ENCODE measurements around the gene MGME1.

The MGME1 gene

GRCh38 chr20:17968366-17969277 is at the start of gene MGME1, which contains the start of gene SNX5:
Gene MGME1 (plus strand): TSS chr20:17969018. CDS start chr20:17969860, 842 bp downstream.
Gene SNX5 (minus strand): TSS chr20:17968794. CDS start chr20:17968425, 369 bp downstream.
- DNase-seq: peak; percentile 100

- no peak for DNase-seq
Measured at GRCh38 chr20:17919149-17919548, 49.7 kb upstream of the MGME1 start.

GRCh38 chr20:17921774-17922173 is 47.0 kb upstream of the MGME1 start:
- no peak for DNase-seq

GRCh38 chr20:17925141-17925939 is 43.5 kb upstream of the MGME1 start:
- no peak for DNase-seq

- no peak for DNase-seq
Measured at GRCh38 chr20:17925940-17926300, 42.9 kb upstream of the MGME1 start.

GRCh38 chr20:17928211-17928611 is 40.6 kb upstream of the MGME1 start:
- no peak for DNase-seq

GRCh38 chr20:17928633-17929311 is 40.0 kb upstream of the MGME1 start:
- no peak for DNase-seq

- DNase-seq: no peak
Measured at GRCh38 chr20:17931513-17931912, 37.3 kb upstream of the MGME1 start.

- DNase-seq: no peak
Measured at GRCh38 chr20:17932396-17932795, 36.4 kb upstream of the MGME1 start.

GRCh38 chr20:17933121-17933520 is 35.7 kb upstream of the MGME1 start:
- DNase-seq: no peak

- no peak for DNase-seq
Measured at GRCh38 chr20:17933711-17934110, 35.1 kb upstream of the MGME1 start.

GRCh38 chr20:17934141-17934862 is 34.5 kb upstream of the MGME1 start:
- no peak for DNase-seq

- DNase-seq: no peak
Measured at GRCh38 chr20:17935186-17935585, 33.6 kb upstream of the MGME1 start.

GRCh38 chr20:17935761-17936160 is 33.1 kb upstream of the MGME1 start:
- no peak for DNase-seq

- no peak for DNase-seq
Measured at GRCh38 chr20:17936286-17936760, 32.5 kb upstream of the MGME1 start.

- DNase-seq: peak; percentile 48
Measured at GRCh38 chr20:17936761-17937732, 31.8 kb upstream of the MGME1 start.

GRCh38 chr20:17938871-17939619 is 29.8 kb upstream of the MGME1 start:
- peak; percentile 82 for DNase-seq

- no peak for DNase-seq
Measured at GRCh38 chr20:17939622-17940223, 29.1 kb upstream of the MGME1 start.

GRCh38 chr20:17940224-17940971 is 28.4 kb upstream of the MGME1 start:
- DNase-seq: no peak
